IMR-90 (cell line): ENCODE data around the gene SRR.

Experiments
- NFE2L2 ChIP-seq: fragments of 150-350 bp; IDR thresholded peaks from 2 replicates; pipeline ENCODE4 v1.6.1; 2016; ENCODE audit warnings: low read depth, mild to moderate bottlenecking, low read length
- POLR2A ChIP-seq: IDR thresholded peaks from 2 replicates; pipeline ENCODE4 v1.6.1; 2012; ENCODE audit warnings: mild to moderate bottlenecking, low read depth, low read length
- RAD21 ChIP-seq: IDR thresholded peaks from 2 replicates; pipeline ENCODE4 v1.6.1; 2012; ENCODE audit warnings: low read length, improper control_type of control experiment
- RCOR1 ChIP-seq: IDR thresholded peaks from 2 replicates; pipeline ENCODE4 v1.6.1; 2012; ENCODE audit warnings: mild to moderate bottlenecking, low read length, improper control_type of control experiment; ENCODE audit not compliant: insufficient replicate concordance
- RFX5 ChIP-seq: IDR thresholded peaks from 2 replicates; pipeline ENCODE4 v1.8.0; 2012; ENCODE audit warnings: low read depth, mild to moderate bottlenecking, low read length, moderate library complexity
- SMC3 ChIP-seq: fragments of 150-350 bp; IDR thresholded peaks from 2 replicates; pipeline ENCODE4 v1.6.1; 2016; ENCODE audit warnings: low read depth, mild to moderate bottlenecking, antibody characterized with exemption, low read length, moderate library complexity
- TF ChIP-seq, protein P1 (sequence below): conservative IDR thresholded peaks from 2 replicates; pipeline ENCODE4 v1.5.1; 2012; ENCODE audit warnings: mild to moderate bottlenecking, low read depth, low read length, improper control_type of control experiment
- TF ChIP-seq, protein P2 (sequence below): fragments of 150-350 bp; IDR thresholded peaks from 2 replicates; pipeline ENCODE4 v1.6.1; 2017; ENCODE audit warnings: mild to moderate bottlenecking, antibody characterized with exemption, low read length, low read depth

DNA sequence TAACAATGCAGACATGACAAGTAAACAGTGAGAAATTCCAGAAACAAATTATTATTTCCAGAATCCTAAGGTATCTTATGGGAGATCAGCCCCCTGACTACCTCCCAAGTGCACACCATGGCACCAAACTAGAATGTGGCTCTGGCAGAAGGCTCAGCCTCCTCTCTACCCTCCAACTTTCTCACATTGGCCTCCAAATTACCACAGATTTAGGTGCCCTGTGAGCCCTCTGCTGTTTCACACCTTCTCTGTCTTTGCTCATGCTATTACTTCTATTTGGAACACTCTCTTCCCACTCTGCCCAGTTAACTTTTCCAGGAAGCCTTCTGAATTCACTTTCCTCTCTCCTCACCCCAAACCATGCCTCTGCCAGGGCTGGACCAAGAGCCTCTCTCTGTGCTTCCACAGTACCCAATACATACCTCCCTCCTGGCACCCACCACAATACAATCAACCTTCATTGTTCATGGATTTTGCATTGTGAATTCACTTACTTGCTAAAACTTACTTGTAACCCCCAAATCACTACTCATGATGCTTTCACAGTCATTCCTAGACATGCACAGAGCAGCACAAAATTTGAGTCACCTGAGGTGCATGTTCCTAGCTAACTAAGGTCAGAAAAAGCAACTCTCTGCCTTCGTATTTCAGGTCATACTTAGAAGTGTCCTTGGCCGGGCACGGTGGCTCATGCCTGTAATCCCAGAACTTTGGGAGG is 31.6 kb upstream of the SRR start:
- no peak for TF ChIP-seq POLR2A
- TF ChIP-seq, protein P1, sequence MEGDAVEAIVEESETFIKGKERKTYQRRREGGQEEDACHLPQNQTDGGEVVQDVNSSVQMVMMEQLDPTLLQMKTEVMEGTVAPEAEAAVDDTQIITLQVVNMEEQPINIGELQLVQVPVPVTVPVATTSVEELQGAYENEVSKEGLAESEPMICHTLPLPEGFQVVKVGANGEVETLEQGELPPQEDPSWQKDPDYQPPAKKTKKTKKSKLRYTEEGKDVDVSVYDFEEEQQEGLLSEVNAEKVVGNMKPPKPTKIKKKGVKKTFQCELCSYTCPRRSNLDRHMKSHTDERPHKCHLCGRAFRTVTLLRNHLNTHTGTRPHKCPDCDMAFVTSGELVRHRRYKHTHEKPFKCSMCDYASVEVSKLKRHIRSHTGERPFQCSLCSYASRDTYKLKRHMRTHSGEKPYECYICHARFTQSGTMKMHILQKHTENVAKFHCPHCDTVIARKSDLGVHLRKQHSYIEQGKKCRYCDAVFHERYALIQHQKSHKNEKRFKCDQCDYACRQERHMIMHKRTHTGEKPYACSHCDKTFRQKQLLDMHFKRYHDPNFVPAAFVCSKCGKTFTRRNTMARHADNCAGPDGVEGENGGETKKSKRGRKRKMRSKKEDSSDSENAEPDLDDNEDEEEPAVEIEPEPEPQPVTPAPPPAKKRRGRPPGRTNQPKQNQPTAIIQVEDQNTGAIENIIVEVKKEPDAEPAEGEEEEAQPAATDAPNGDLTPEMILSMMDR, result no peak
- no peak for TF ChIP-seq SMC3
- no peak for TF ChIP-seq RAD21
- TF ChIP-seq, protein P2, sequence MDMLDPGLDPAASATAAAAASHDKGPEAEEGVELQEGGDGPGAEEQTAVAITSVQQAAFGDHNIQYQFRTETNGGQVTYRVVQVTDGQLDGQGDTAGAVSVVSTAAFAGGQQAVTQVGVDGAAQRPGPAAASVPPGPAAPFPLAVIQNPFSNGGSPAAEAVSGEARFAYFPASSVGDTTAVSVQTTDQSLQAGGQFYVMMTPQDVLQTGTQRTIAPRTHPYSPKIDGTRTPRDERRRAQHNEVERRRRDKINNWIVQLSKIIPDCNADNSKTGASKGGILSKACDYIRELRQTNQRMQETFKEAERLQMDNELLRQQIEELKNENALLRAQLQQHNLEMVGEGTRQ, result no peak
- no peak for TF ChIP-seq NFE2L2
- TF ChIP-seq RFX5, result no peak
- no peak for TF ChIP-seq RCOR1
